K562 (cell line): Measurements from ENCODE around the gene SLC38A2. TPM values are rescaled to one million over a fixed set of nuclear protein-coding genes. Genes with fewer than 3 reads are reported as not detected.

Experiments used
- ERF ChIP-seq: fragments of 450-650 bp; formaldehyde crosslinking; IDR thresholded peaks from 2 replicates; pipeline ENCODE4 v1.4.0; 2020; ENCODE audit warnings: mild to moderate bottlenecking, mixed read lengths
- HMG20A ChIP-seq: fragments of 450-650 bp; formaldehyde crosslinking; conservative IDR thresholded peaks from 2 replicates; pipeline ENCODE4 v1.4.0; 2020; ENCODE audit warnings: mild to moderate bottlenecking, mixed read lengths
- MEIS2 ChIP-seq: fragments of 450-650 bp; IDR thresholded peaks from 2 replicates; pipeline ENCODE4 v1.6.1; 2014; ENCODE audit warnings: mild to moderate bottlenecking; ENCODE audit not compliant: partially characterized antibody
- MYC ChIP-seq, 2 experiments: fragments of 250-450 bp in 1 of 2; sonication (Bioruptor Pico) in 1 of 2; IDR thresholded peaks; 2 replicates each; pipeline versions ENCODE4 v1.5.1 to v1.6.1; 2012 to 2021; ENCODE audit warnings: low read depth in 2 of 2, borderline replicate concordance in 1 of 2, improper control_type of control experiment in 1 of 2, low read length in 1 of 2, mild to moderate bottlenecking in 1 of 2, moderate library complexity in 1 of 2
- NCOR1 ChIP-seq: fragments of 450-650 bp; IDR thresholded peaks from 2 replicates; pipeline ENCODE4 v1.6.1; 2016; ENCODE audit warnings: mild to moderate bottlenecking, moderate library complexity
- POLR3G ChIP-seq: IDR thresholded peaks from 2 replicates; pipeline ENCODE4 v1.6.1; 2011; ENCODE audit not compliant: insufficient read length, insufficient replicate concordance; ENCODE audit errors: extremely low read depth
- ZBTB7A ChIP-seq: IDR thresholded peaks from 2 replicates; pipeline ENCODE4 v1.6.1; 2011; ENCODE audit warnings: low read depth, mild to moderate bottlenecking, low read length, moderate library complexity, borderline replicate concordance; ENCODE audit not compliant: control insufficient read depth
- ZNF263 ChIP-seq: sonication (generic); formaldehyde crosslinking; IDR thresholded peaks from 2 replicates; pipeline ENCODE4 v1.8.0; 2022; ENCODE audit warnings: mild to moderate bottlenecking, missing genetic modification reagents, borderline replicate concordance
- ZNF384 ChIP-seq: IDR thresholded peaks from 2 replicates; pipeline ENCODE4 v1.6.1; 2012; ENCODE audit warnings: low read depth, low read length, improper control_type of control experiment
- ZNF707 ChIP-seq: fragments of 250-450 bp; sonication (Bioruptor Pico); conservative IDR thresholded peaks from 2 replicates; pipeline ENCODE4 v1.8.0; 2022; ENCODE audit warnings: inconsistent platforms, mild to moderate bottlenecking, moderate library complexity
- polyA plus RNA-seq, 8 experiments: library from polyadenylated mRNA; depleted of rRNA in 4 of 8; stranded (reverse) in 5 of 8; unstranded in 3 of 8; fragments of >200 nt; fragmentation: Nextera tagmentation in 2 of 8; fragmentation: Illumina TruSeq in 1 of 8; extraction: Ambion mirVana in 2 of 8; extraction: Trizol in 1 of 8; gene quantifications; 2 replicates each; pipeline versions ENCODE4 v1.2.1 to v1.2.3, GENCODE V29; 2011 to 2014; ENCODE audit warnings: inconsistent platforms in 1 of 8, missing spikeins in 1 of 8
- total RNA-seq, 7 experiments: library from RNA; depleted of rRNA in 6 of 7; stranded (reverse); fragments of >200 nt in 6 of 7; fragmentation: Illumina TruSeq in 2 of 7; extraction: Trizol in 2 of 7; gene quantifications; 2 replicates each; pipeline versions ENCODE4 v1.2.1 to v1.2.3, GENCODE V29; 2011 to 2021; ENCODE audit warnings: low replicate concordance in 1 of 7
- TF ChIP-seq, protein P1 (sequence below): fragments of 250-450 bp; sonication (Bioruptor Pico); IDR thresholded peaks from 2 replicates; pipeline ENCODE4 v1.4.0; 2020; ENCODE audit warnings: mild to moderate bottlenecking, moderate library complexity
- TF ChIP-seq, protein P2 (sequence below), 2 experiments: fragments of 450-650 bp; IDR thresholded peaks; 2 replicates each; pipeline ENCODE4 v1.6.1; 2018; ENCODE audit warnings: mild to moderate bottlenecking in 2 of 2, low read depth in 1 of 2; ENCODE audit not compliant: partially characterized antibody in 2 of 2
- TF ChIP-seq, protein P3 (sequence below): fragments of 250-450 bp; sonication (Bioruptor Pico); IDR thresholded peaks from 2 replicates; pipeline ENCODE4 v1.8.0; 2021; ENCODE audit warnings: borderline replicate concordance, mild to moderate bottlenecking, moderate library complexity; ENCODE audit not compliant: poor library complexity, severe bottlenecking

SLC38A2 gene
- total and polyA plus RNA-seq, 9 of the 15 experiments (the other 6 are each of a cell fraction or from before 2014, with no cell fraction given): 98.7 to 292 (median 143) TPM

DNA sequence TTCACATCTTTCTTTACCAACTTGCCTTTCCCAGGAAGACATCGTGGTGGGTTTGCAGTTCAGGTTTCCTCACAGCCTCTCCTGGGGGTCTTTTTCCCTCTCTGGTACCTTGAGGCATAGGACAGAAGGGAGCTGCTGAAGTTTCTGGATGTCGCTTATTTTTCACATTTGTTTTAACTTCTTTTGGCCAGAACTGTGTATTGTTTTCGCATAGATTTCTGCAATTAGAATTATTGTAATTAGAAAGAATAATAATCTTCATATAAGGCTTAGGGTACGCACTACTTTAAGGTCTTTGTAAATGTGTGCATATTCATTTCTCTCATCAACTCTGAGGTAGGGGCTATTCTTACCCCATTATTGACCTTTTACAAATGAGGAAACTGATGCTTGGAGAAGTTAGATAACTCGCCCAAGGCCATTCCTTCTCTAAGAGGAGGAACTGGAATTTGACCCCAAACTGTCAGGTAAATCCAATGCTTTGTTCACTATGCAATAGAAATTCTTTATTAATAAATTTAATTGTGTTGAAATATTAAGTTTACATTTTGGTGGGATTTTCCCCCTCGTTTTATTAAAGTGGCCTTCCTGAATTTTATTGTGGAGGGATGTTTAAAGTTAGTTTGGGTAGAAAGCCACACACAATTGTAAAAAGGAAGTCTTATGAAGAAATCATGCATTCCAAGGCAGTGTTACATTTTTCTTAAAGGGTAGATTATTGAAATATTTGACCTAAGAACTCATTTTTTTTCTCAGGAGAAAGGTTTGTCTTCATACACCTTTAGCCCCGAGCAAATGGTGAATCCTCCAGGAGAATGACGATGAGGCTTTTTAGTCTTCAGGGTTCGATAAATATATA lies 12.1 kb upstream of the SLC38A2 start (continued):
- TF ChIP-seq POLR3G: no peak
- TF ChIP-seq, protein P1, sequence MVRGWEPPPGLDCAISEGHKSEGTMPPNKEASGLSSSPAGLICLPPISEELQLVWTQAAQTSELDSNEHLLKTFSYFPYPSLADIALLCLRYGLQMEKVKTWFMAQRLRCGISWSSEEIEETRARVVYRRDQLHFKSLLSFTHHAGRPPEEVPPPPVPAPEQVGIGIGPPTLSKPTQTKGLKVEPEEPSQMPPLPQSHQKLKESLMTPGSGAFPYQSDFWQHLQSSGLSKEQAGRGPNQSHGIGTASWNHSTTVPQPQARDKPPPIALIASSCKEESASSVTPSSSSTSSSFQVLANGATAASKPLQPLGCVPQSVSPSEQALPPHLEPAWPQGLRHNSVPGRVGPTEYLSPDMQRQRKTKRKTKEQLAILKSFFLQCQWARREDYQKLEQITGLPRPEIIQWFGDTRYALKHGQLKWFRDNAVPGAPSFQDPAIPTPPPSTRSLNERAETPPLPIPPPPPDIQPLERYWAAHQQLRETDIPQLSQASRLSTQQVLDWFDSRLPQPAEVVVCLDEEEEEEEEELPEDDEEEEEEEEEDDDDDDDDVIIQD (CRISPR knock-in tag): no peak
- no peak for TF ChIP-seq NCOR1
- no peak for TF ChIP-seq ZNF263
- no peak for TF ChIP-seq ZNF707 (CRISPR knock-in tag)
- TF ChIP-seq, protein P2, sequence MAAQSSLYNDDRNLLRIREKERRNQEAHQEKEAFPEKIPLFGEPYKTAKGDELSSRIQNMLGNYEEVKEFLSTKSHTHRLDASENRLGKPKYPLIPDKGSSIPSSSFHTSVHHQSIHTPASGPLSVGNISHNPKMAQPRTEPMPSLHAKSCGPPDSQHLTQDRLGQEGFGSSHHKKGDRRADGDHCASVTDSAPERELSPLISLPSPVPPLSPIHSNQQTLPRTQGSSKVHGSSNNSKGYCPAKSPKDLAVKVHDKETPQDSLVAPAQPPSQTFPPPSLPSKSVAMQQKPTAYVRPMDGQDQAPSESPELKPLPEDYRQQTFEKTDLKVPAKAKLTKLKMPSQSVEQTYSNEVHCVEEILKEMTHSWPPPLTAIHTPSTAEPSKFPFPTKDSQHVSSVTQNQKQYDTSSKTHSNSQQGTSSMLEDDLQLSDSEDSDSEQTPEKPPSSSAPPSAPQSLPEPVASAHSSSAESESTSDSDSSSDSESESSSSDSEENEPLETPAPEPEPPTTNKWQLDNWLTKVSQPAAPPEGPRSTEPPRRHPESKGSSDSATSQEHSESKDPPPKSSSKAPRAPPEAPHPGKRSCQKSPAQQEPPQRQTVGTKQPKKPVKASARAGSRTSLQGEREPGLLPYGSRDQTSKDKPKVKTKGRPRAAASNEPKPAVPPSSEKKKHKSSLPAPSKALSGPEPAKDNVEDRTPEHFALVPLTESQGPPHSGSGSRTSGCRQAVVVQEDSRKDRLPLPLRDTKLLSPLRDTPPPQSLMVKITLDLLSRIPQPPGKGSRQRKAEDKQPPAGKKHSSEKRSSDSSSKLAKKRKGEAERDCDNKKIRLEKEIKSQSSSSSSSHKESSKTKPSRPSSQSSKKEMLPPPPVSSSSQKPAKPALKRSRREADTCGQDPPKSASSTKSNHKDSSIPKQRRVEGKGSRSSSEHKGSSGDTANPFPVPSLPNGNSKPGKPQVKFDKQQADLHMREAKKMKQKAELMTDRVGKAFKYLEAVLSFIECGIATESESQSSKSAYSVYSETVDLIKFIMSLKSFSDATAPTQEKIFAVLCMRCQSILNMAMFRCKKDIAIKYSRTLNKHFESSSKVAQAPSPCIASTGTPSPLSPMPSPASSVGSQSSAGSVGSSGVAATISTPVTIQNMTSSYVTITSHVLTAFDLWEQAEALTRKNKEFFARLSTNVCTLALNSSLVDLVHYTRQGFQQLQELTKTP (IDR thresholded peaks at IDR 0.05; ENCODE audit: low read depth in 1 of 2, partially characterized antibody in 2 of 2): peak in 1 of 2 experiments; percentile 29
- no peak for TF ChIP-seq MEIS2
- no peak for TF ChIP-seq ZBTB7A
- no peak for TF ChIP-seq MYC (IDR thresholded peaks at IDR 0.05; ENCODE audit: low read depth, low read length)
- TF ChIP-seq MYC (CRISPR knock-in tag; IDR thresholded peaks at IDR 0.05; ENCODE audit: borderline replicate concordance, low read depth): no peak
- no peak for TF ChIP-seq ZNF384
- TF ChIP-seq ERF (CRISPR knock-in tag): no peak
- TF ChIP-seq, protein P3, sequence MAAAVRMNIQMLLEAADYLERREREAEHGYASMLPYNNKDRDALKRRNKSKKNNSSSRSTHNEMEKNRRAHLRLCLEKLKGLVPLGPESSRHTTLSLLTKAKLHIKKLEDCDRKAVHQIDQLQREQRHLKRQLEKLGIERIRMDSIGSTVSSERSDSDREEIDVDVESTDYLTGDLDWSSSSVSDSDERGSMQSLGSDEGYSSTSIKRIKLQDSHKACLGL (CRISPR knock-in tag): no peak
- no peak for TF ChIP-seq HMG20A
